H1 (cell line): ENCODE measurements around the gene PPFIA2. TPM values are rescaled to one million over a fixed set of nuclear protein-coding genes. Genes with fewer than 3 reads are reported as not detected.

Experiments
- CTCF ChIA-PET: fragments of 300-600 bp; sonication (Branson Sonifier 250); formaldehyde crosslinking; loops from one replicate; lab custom pipeline; 2021; ENCODE audit not compliant: partially characterized antibody; lab: Charles Lee
- POLR2A ChIA-PET: fragments of 300-600 bp; sonication (Branson Sonifier 250); formaldehyde crosslinking; loops from one replicate; lab custom pipeline; 2021; ENCODE audit warnings: inconsistent platforms; ENCODE audit not compliant: partially characterized antibody; lab: Charles Lee
- DNase-seq, 2 experiments: peaks; one replicate each; pipeline versions ENCODE4 v3.0.0 to v3.0.0-alpha.2; 2010 to 2022; ENCODE audit warnings: low spot score in 2 of 2, low read depth in 1 of 2, mixed read lengths in 1 of 2
- FAIRE-seq: peaks from 2 replicates; lab custom pipeline; 2011; peaks lifted over from hg19 to GRCh38; lab: Jason Lieb, UNC
- H2AFZ ChIP-seq: 2 replicates; pipeline ENCODE4 v1.8.1; 2012; ENCODE audit warnings: low read length, inconsistent platforms
- H2AK5ac ChIP-seq: 2 replicates; pipeline ENCODE4 v1.6.1; 2013; ENCODE audit warnings: low read depth, low read length
- H2BK120ac ChIP-seq: replicated peaks from 2 replicates; pipeline ENCODE3; 2013; ENCODE audit warnings: low read depth, low read length, inconsistent platforms
- H2BK12ac ChIP-seq: 2 replicates; pipeline ENCODE4 v1.6.1; 2013; ENCODE audit warnings: low read depth, low read length
- H2BK15ac ChIP-seq: 2 replicates; pipeline ENCODE4 v1.6.1; 2013; ENCODE audit warnings: low read length
- H2BK20ac ChIP-seq: 2 replicates; pipeline ENCODE4 v1.6.1; 2013; ENCODE audit warnings: low read length
- H2BK5ac ChIP-seq: 2 replicates; pipeline ENCODE4 v1.6.1; 2013; ENCODE audit warnings: low read depth, low read length
- H3K14ac ChIP-seq: 2 replicates; pipeline ENCODE4 v1.6.1; 2013; ENCODE audit warnings: inconsistent platforms; ENCODE audit not compliant: insufficient read length
- H3K18ac ChIP-seq: 2 replicates; pipeline ENCODE4 v1.6.1; 2013; ENCODE audit warnings: low read length; ENCODE audit errors: extremely low read depth
- H3K23ac ChIP-seq: 2 replicates; pipeline ENCODE4 v1.6.1; 2013; ENCODE audit warnings: inconsistent platforms; ENCODE audit not compliant: insufficient read length
- H3K23me2 ChIP-seq: 2 replicates; pipeline ENCODE4 v1.6.1; 2013; ENCODE audit warnings: low read depth, low read length
- H3K27ac ChIP-seq: 2 replicates; pipeline ENCODE4 v1.6.1; 2011; ENCODE audit warnings: low read depth, low read length, inconsistent platforms
- H3K27me3 ChIP-seq, 4 experiments: replicated peaks in 1 of 4; 1 replicate in 1 of 4; 2 replicates in 3 of 4; pipeline versions ENCODE4 v1.6.1 to v1.8.1; 2011 to 2013; ENCODE audit warnings: low read length in 3 of 4, mild to moderate bottlenecking in 3 of 4, inconsistent platforms in 2 of 4, mixed read lengths in 2 of 4, moderate library complexity in 1 of 4; ENCODE audit not compliant: control insufficient read depth in 3 of 4, insufficient read depth in 3 of 4; ENCODE audit errors: extremely low read depth in 1 of 4
- H3K36me3 ChIP-seq, 4 experiments: 2 replicates each; pipeline versions ENCODE4 v1.6.1 to v1.8.1; 2011 to 2013; ENCODE audit warnings: mild to moderate bottlenecking in 4 of 4, low read length in 3 of 4, moderate library complexity in 2 of 4, control low read depth in 1 of 4, inconsistent platforms in 1 of 4; ENCODE audit not compliant: insufficient read depth in 4 of 4, control insufficient read depth in 2 of 4
- H3K4ac ChIP-seq: replicated peaks from 2 replicates; pipeline ENCODE3; 2013; ENCODE audit warnings: low read length, low read depth, mixed read lengths, inconsistent platforms; ENCODE audit not compliant: insufficient read length
- H3K4me1 ChIP-seq, 4 experiments: replicated peaks in 1 of 4; 1 replicate in 1 of 4; 2 replicates in 3 of 4; pipeline versions ENCODE4 v1.6.1 to v1.8.1; 2011 to 2013; ENCODE audit warnings: low read length in 3 of 4, inconsistent platforms in 2 of 4, mixed read lengths in 1 of 4; ENCODE audit not compliant: insufficient read depth in 4 of 4, control insufficient read depth in 3 of 4
- H3K4me2 ChIP-seq, 2 experiments: 2 replicates each; pipeline versions ENCODE4 v1.6.1 to v1.8.1; 2011 to 2013; ENCODE audit warnings: low read depth in 2 of 2, low read length in 2 of 2, control low read depth in 1 of 2, inconsistent platforms in 1 of 2, mild to moderate bottlenecking in 1 of 2; ENCODE audit not compliant: insufficient read depth in 1 of 2
- H3K4me3 ChIP-seq, 4 experiments: fragments of 200-600, 300-600 bp in 1 of 4; sonication (generic), shearing (Covaris generic), sonication (Bioruptor Twin) in 1 of 4; 2 replicates each; pipeline versions ENCODE4 v1.5.1 to v1.8.1; 2011 to 2016; ENCODE audit warnings: low read length in 4 of 4, low read depth in 3 of 4, control low read depth in 2 of 4, inconsistent platforms in 2 of 4, mild to moderate bottlenecking in 2 of 4, mixed read lengths in 1 of 4, moderate library complexity in 1 of 4; ENCODE audit not compliant: insufficient read depth in 2 of 4; ENCODE audit errors: extremely low read depth in 1 of 4
- H3K56ac ChIP-seq: replicated peaks from 2 replicates; pipeline ENCODE3; 2013; ENCODE audit warnings: low read depth, mild to moderate bottlenecking, mixed read lengths, low read length, inconsistent platforms; ENCODE audit not compliant: insufficient read length
- H3K79me1 ChIP-seq: 2 replicates; pipeline ENCODE4 v1.6.1; 2013; ENCODE audit warnings: low read depth, low read length, control low read depth
- H3K79me2 ChIP-seq, 2 experiments: 2 replicates each; pipeline versions ENCODE4 v1.6.1 to v1.8.1; 2012 to 2013; ENCODE audit warnings: low read length in 2 of 2, mild to moderate bottlenecking in 2 of 2, inconsistent platforms in 1 of 2; ENCODE audit not compliant: insufficient read depth in 2 of 2, control insufficient read depth in 1 of 2
- H3K9ac ChIP-seq, 4 experiments: replicated peaks in 1 of 4; 1 replicate in 1 of 4; 2 replicates in 3 of 4; pipeline versions ENCODE4 v1.6.1 to v1.8.1; 2011 to 2013; ENCODE audit warnings: low read depth in 3 of 4, low read length in 3 of 4, control low read depth in 2 of 4, mild to moderate bottlenecking in 2 of 4, moderate library complexity in 2 of 4, inconsistent platforms in 1 of 4; ENCODE audit errors: extremely low read depth in 1 of 4
- H3K9me3 ChIP-seq, 2 experiments: 2 replicates each; pipeline versions ENCODE4 v1.6.1 to v1.8.1; 2012 to 2013; ENCODE audit warnings: mild to moderate bottlenecking in 2 of 2, moderate library complexity in 2 of 2, control low read depth in 1 of 2, inconsistent platforms in 1 of 2, low read depth in 1 of 2, low read length in 1 of 2, mixed read lengths in 1 of 2; ENCODE audit not compliant: insufficient read depth in 2 of 2
- H4K20me1 ChIP-seq, 2 experiments: replicated peaks in 1 of 2; 2 replicates each; pipeline versions ENCODE3 to v1.8.1; 2011 to 2013; ENCODE audit warnings: inconsistent platforms in 2 of 2, low read length in 2 of 2, mild to moderate bottlenecking in 1 of 2; ENCODE audit not compliant: insufficient read depth in 2 of 2, control insufficient read depth in 1 of 2
- H4K5ac ChIP-seq: 2 replicates; pipeline ENCODE4 v1.6.1; 2013; ENCODE audit warnings: low read length, low read depth, mixed read lengths, inconsistent platforms; ENCODE audit not compliant: insufficient read length
- H4K8ac ChIP-seq: 2 replicates; pipeline ENCODE4 v1.8.0; 2013; ENCODE audit warnings: mild to moderate bottlenecking, moderate library complexity, low read length, inconsistent platforms; ENCODE audit not compliant: insufficient read depth; ENCODE audit errors: extremely low read depth
- H4K91ac ChIP-seq: replicated peaks from 2 replicates; pipeline ENCODE3; 2013; ENCODE audit warnings: low read length, mixed read lengths, inconsistent platforms; ENCODE audit not compliant: insufficient read length
- CHD2 ChIP-seq: IDR thresholded peaks from 2 replicates; pipeline ENCODE4 v1.6.1; 2012; ENCODE audit warnings: low read length, improper control_type of control experiment
- PHF8 ChIP-seq: fragments of 200-600 bp; sonication (generic); conservative IDR thresholded peaks from 2 replicates; pipeline ENCODE4 v1.7.1; 2012; ENCODE audit warnings: low read depth, mild to moderate bottlenecking, inconsistent platforms, low read length, moderate library complexity
- RAD21 ChIP-seq, 2 experiments: IDR thresholded peaks in 1 of 2; conservative IDR thresholded peaks in 1 of 2; 2 replicates each; pipeline ENCODE4 v1.6.1; 2011; ENCODE audit warnings: low read depth in 2 of 2, low read length in 2 of 2, improper control_type of control experiment in 1 of 2, inconsistent platforms in 1 of 2, mild to moderate bottlenecking in 1 of 2, moderate library complexity in 1 of 2
- RXRA ChIP-seq: IDR thresholded peaks from 2 replicates; pipeline ENCODE4 v1.6.1; 2011; ENCODE audit warnings: low read depth, mild to moderate bottlenecking, low read length, moderate library complexity; ENCODE audit not compliant: insufficient read depth
- polyA plus RNA-seq, 7 experiments: library from polyadenylated mRNA; depleted of rRNA in 3 of 7; stranded (reverse) in 5 of 7; unstranded in 2 of 7; fragments of >200 nt in 5 of 7; fragments of 200-250 nt in 2 of 7; gene quantifications; 1 replicate in 5 of 7; 2 replicates in 1 of 7; 4 replicates in 1 of 7; pipeline versions ENCODE4 v1.2.1 to v1.2.3, GENCODE V29; 2011 to 2013; ENCODE audit warnings: missing spikeins in 2 of 7, mixed read lengths in 2 of 7
- total RNA-seq: library from RNA; stranded (reverse); fragmentation: NEBNext Ultra II Directional; extraction: Animal tissue kit (Norgen Biotek cat#: 25700); gene quantifications from 2 replicates; pipeline ENCODE4 v1.2.1, GENCODE V29; 2021
- TF ChIP-seq, protein P1 (sequence below): IDR thresholded peaks from 2 replicates; pipeline ENCODE4 v1.6.1; 2012; ENCODE audit warnings: low read length, inconsistent platforms
- TF ChIP-seq, protein P2 (sequence below): IDR thresholded peaks from 2 replicates; pipeline ENCODE4 v1.6.1; 2012; ENCODE audit warnings: inconsistent platforms

Gene PPFIA2
- total and polyA plus RNA-seq, 2 of the 8 experiments (the other 6 are each of a cell fraction or from before 2014, with no cell fraction given), result 1.2 to 1.8 TPM

DNA sequence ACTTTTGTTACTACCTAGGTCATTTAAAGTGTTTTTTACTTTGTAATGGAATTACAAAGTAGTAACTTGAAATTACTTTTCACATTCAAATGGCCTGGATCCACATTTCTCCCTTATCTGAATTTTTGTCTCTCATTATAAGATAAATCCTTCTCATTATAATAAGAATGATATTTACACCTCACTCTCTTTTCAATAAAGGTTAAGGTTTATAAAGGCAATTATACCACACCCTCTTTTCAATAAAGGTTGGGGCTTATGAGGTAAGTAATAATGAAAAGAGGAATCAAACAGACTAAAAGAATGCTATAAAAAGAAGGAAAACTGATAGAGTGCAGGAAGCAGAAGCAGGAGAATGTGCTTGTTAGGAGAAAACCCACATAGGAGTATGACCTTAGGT, 470.5 kb downstream of the PPFIA2 start:
- Histone ChIP-seq H3K4me1 (no peaks in the 10 kb centered on the region), H3K79me1 (no peaks in the 10 kb centered on the region), H3K18ac (no peak overlapping the region), H4K91ac (no peak overlapping the region), H2AFZ (no peak overlapping the region), H3K4me2 (no peak overlapping the region), H2BK20ac (no peak overlapping the region), H3K27ac (no peak overlapping the region), H2BK120ac (no peak overlapping the region), H3K9ac (no peak overlapping the region), H4K20me1 (no peaks in the 10 kb centered on the region), H3K23ac (no peak overlapping the region), H3K14ac (no peak overlapping the region), H3K27me3 (no peaks in the 10 kb centered on the region), H2BK5ac (no peak overlapping the region), H2AK5ac (no peak overlapping the region), H3K56ac (no peak overlapping the region), H3K4me3 (no peak overlapping the region), H3K36me3 (no peaks in the 10 kb centered on the region), H3K4ac (no peak overlapping the region), H3K23me2 (no peaks in the 10 kb centered on the region), H2BK12ac (no peak overlapping the region), H4K8ac (no peak overlapping the region), H3K9me3 (no peaks in the 10 kb centered on the region), H3K79me2 (no peaks in the 10 kb centered on the region), H2BK15ac (no peak overlapping the region), H4K5ac (no peak overlapping the region)
- DNase-seq (no peak), FAIRE-seq (no peak)
- ChIA-PET POLR2A (no interaction called here), CTCF (no interaction called here)
- TF ChIP-seq, protein P1, sequence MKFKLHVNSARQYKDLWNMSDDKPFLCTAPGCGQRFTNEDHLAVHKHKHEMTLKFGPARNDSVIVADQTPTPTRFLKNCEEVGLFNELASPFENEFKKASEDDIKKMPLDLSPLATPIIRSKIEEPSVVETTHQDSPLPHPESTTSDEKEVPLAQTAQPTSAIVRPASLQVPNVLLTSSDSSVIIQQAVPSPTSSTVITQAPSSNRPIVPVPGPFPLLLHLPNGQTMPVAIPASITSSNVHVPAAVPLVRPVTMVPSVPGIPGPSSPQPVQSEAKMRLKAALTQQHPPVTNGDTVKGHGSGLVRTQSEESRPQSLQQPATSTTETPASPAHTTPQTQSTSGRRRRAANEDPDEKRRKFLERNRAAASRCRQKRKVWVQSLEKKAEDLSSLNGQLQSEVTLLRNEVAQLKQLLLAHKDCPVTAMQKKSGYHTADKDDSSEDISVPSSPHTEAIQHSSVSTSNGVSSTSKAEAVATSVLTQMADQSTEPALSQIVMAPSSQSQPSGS, result no peak
- no peak for TF ChIP-seq RXRA
- TF ChIP-seq CHD2, result no peak
- TF ChIP-seq, protein P2, sequence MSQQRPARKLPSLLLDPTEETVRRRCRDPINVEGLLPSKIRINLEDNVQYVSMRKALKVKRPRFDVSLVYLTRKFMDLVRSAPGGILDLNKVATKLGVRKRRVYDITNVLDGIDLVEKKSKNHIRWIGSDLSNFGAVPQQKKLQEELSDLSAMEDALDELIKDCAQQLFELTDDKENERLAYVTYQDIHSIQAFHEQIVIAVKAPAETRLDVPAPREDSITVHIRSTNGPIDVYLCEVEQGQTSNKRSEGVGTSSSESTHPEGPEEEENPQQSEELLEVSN, result no peak
- TF ChIP-seq RAD21 (IDR thresholded peaks at IDR 0.05 in 1 of 2, conservative IDR thresholded peaks at IDR 0.05 in 1 of 2; ENCODE audit: low read depth in 2 of 2, low read length in 2 of 2), result no peak
- TF ChIP-seq PHF8, result no peak
